GM12878 (cell line): ENCODE data around the gene DMRTC2. TPM values are rescaled to one million over a fixed set of nuclear protein-coding genes. Genes with fewer than 3 reads are reported as not detected.

Source experiments
- ATAC-seq: fragments of 200-7000 bp; cut with Tn5 transposase; 3 replicates; pipeline ENCODE4 v1.9.1; 2020; ENCODE audit warnings: mild to moderate bottlenecking, moderate library complexity
- BruUV-seq: library from RNA; stranded (reverse); fragments of 400-500 nt; replicated peaks from 2 replicates; lab custom pipeline; 2021; lab: Mats Ljungman, UMichigan
- CTCF ChIA-PET: fragments of 300-600 bp; sonication (Branson Sonifier 250); formaldehyde crosslinking; extraction: SDS; loops from one replicate; lab custom pipeline; 2021; ENCODE audit warnings: inconsistent platforms; lab: Yijun Ruan, JAX
- POLR2A ChIA-PET: fragments of 350-600 bp; formaldehyde crosslinking; extraction: SDS; loops from one replicate; lab custom pipeline; 2021; ENCODE audit warnings: inconsistent platforms; lab: Charles Lee
- RAD21 ChIA-PET: fragments of 300-600 bp; sonication (Branson Sonifier 250); formaldehyde crosslinking; loops from one replicate; lab custom pipeline; 2023; ENCODE audit warnings: antibody characterized with exemption; ENCODE audit not compliant: unreplicated experiment; lab: Charles Lee
- SMC1A ChIA-PET: fragments of 300-600 bp; sonication (Branson Sonifier 250); formaldehyde crosslinking; loops from one replicate; lab custom pipeline; 2023; ENCODE audit not compliant: unreplicated experiment, uncharacterized antibody; lab: Charles Lee
- DNase-seq: peaks from one replicate; pipeline ENCODE4 v3.0.0-alpha.2; 2011; ENCODE audit warnings: low read depth, low spot score
- FAIRE-seq: peaks from 3 replicates; lab custom pipeline; 2011; peaks lifted over from hg19 to GRCh38; lab: Jason Lieb, UNC
- H2AFZ ChIP-seq: 2 replicates; pipeline ENCODE4 v1.6.0; 2011; ENCODE audit warnings: low read depth, low read length, control low read depth; ENCODE audit not compliant: control insufficient read depth
- H3K27ac ChIP-seq: 2 replicates; pipeline ENCODE4 v1.5.1; 2011; ENCODE audit warnings: control low read depth; ENCODE audit not compliant: control insufficient read depth, insufficient read depth
- H3K27me3 ChIP-seq, 2 experiments: replicated peaks in 1 of 2; 2 replicates each; pipeline versions ENCODE4 v1.6.0 to v1.6.1; 2011; ENCODE audit warnings: low read length in 1 of 2; ENCODE audit not compliant: control insufficient read depth in 2 of 2, insufficient read depth in 2 of 2
- H3K36me3 ChIP-seq, 2 experiments: 2 replicates each; pipeline ENCODE4 v1.5.1; 2011; ENCODE audit warnings: low read length in 1 of 2; ENCODE audit not compliant: control insufficient read depth in 2 of 2, insufficient read depth in 2 of 2
- H3K4me1 ChIP-seq: 2 replicates; pipeline ENCODE4 v1.6.1; 2011; ENCODE audit warnings: mild to moderate bottlenecking, low read length, moderate library complexity, mixed read lengths; ENCODE audit not compliant: control insufficient read depth, insufficient read depth
- H3K4me2 ChIP-seq: 2 replicates; pipeline ENCODE4 v1.6.0; 2011; ENCODE audit warnings: control low read depth; ENCODE audit not compliant: control insufficient read depth, insufficient read depth
- H3K4me3 ChIP-seq: fragments of 200-600 bp; sonication (generic); 2 replicates; pipeline ENCODE4 v1.5.1; 2016
- H3K79me2 ChIP-seq: 2 replicates; pipeline ENCODE4 v1.6.0; 2011; ENCODE audit warnings: low read length; ENCODE audit not compliant: control insufficient read depth, insufficient read depth
- H3K9ac ChIP-seq: 2 replicates; pipeline ENCODE4 v1.8.0; 2011; ENCODE audit warnings: low read length, control low read depth, mixed read lengths; ENCODE audit not compliant: control insufficient read depth, insufficient read depth
- H3K9me3 ChIP-seq: replicated peaks from 3 replicates; pipeline ENCODE4 v1.5.1; 2011; ENCODE audit warnings: mild to moderate bottlenecking, low read length; ENCODE audit not compliant: control insufficient read depth, insufficient read depth
- H4K20me1 ChIP-seq: 2 replicates; pipeline ENCODE4 v1.6.0; 2011; ENCODE audit not compliant: control insufficient read depth, insufficient read depth
- BACH1 ChIP-seq: fragments of 450-650 bp; IDR thresholded peaks from 2 replicates; pipeline ENCODE4 v1.6.1; 2017; ENCODE audit warnings: mild to moderate bottlenecking, borderline replicate concordance
- BCL3 ChIP-seq: IDR thresholded peaks from 2 replicates; pipeline ENCODE4 v1.6.1; 2011; ENCODE audit warnings: borderline replicate concordance, low read depth, mild to moderate bottlenecking, moderate library complexity, low read length; ENCODE audit not compliant: insufficient read depth, poor library complexity, severe bottlenecking
- BCLAF1 ChIP-seq: fragments of 450-650 bp; IDR thresholded peaks from 2 replicates; pipeline ENCODE4 v1.6.1; 2017; ENCODE audit warnings: antibody characterized with exemption, mild to moderate bottlenecking, moderate library complexity
- CUX1 ChIP-seq: IDR thresholded peaks from 2 replicates; pipeline ENCODE4 v1.6.1; 2012; ENCODE audit warnings: improper control_type of control experiment, low read depth, low read length; ENCODE audit not compliant: insufficient replicate concordance
- EP300 ChIP-seq, 2 experiments: fragments of 150-350 bp in 1 of 2; IDR thresholded peaks; 2 replicates each; pipeline ENCODE4 v1.6.1; 2011 to 2012; ENCODE audit warnings: low read depth in 2 of 2, low read length in 2 of 2, borderline replicate concordance in 1 of 2, improper control_type of control experiment in 1 of 2, inconsistent platforms in 1 of 2; ENCODE audit not compliant: control insufficient read depth in 1 of 2
- IRF4 ChIP-seq: IDR thresholded peaks from 2 replicates; pipeline ENCODE4 v1.6.1; 2011; ENCODE audit warnings: low read depth, low read length
- MEF2A ChIP-seq: IDR thresholded peaks from 2 replicates; pipeline ENCODE4 v1.6.1; 2011; ENCODE audit warnings: low read depth, mild to moderate bottlenecking, low read length, moderate library complexity; ENCODE audit not compliant: insufficient read depth
- MLLT1 ChIP-seq: fragments of 450-650 bp; IDR thresholded peaks from 2 replicates; pipeline ENCODE4 v1.6.1; 2016; ENCODE audit warnings: mild to moderate bottlenecking
- MTA2 ChIP-seq: fragments of 450-650 bp; IDR thresholded peaks from 2 replicates; pipeline ENCODE4 v1.6.1; 2016; ENCODE audit warnings: low read depth, mild to moderate bottlenecking, moderate library complexity
- RB1 ChIP-seq: fragments of 450-650 bp; formaldehyde crosslinking; IDR thresholded peaks from 2 replicates; pipeline ENCODE4 v1.6.1; 2017; ENCODE audit warnings: mild to moderate bottlenecking, borderline replicate concordance
- SIN3A ChIP-seq: IDR thresholded peaks from 2 replicates; pipeline ENCODE4 v1.6.1; 2012; ENCODE audit warnings: low read depth, low read length, improper control_type of control experiment
- ZBED1 ChIP-seq: IDR thresholded peaks from 2 replicates; pipeline ENCODE4 v1.6.1; 2016; ENCODE audit warnings: borderline replicate concordance
- ZNF217 ChIP-seq: fragments of 450-650 bp; IDR thresholded peaks from 2 replicates; pipeline ENCODE4 v1.6.1; 2017; ENCODE audit warnings: antibody characterized with exemption, mild to moderate bottlenecking
- WGBS: methylation state at CpG from one replicate; pipeline ENCODE4 v1.1.6; 2016; ENCODE audit warnings: low lambda C conversion rate; ENCODE audit not compliant: insufficient replicate concordance, insufficient coverage; ENCODE audit errors: missing lambda C conversion rate; 5-methylcytosine and 5-hydroxymethylcytosine counted together
- in situ Hi-C: fragments of 300-500 bp; cut with MboI; formaldehyde crosslinking; loops from 9 replicates; pipeline ENCODE4 v1.14.3; 2018; ENCODE audit warnings: mixed read lengths
- intact Hi-C: fragments of 100-400 bp; cut with micrococcal nuclease; formaldehyde crosslinking; loops from one replicate; pipeline ENCODE4 v1.14.2; 2022; ENCODE audit not compliant: unreplicated experiment
- polyA plus RNA-seq, 11 experiments: library from polyadenylated mRNA; depleted of rRNA in 4 of 11; unstranded in 6 of 11; stranded (reverse) in 5 of 11; fragments of >200 nt; fragmentation: Nextera tagmentation in 4 of 11; fragmentation: Illumina TruSeq in 1 of 11; extraction: Ambion mirVana in 4 of 11; extraction: Trizol in 1 of 11; gene quantifications; 1 replicate in 1 of 11; 2 replicates in 10 of 11; pipeline versions ENCODE4 v1.2.1 to v1.2.3, GENCODE V29; 2011 to 2016; ENCODE audit warnings: inconsistent platforms in 2 of 11, missing spikeins in 2 of 11, low read depth in 1 of 11
- total RNA-seq, 4 experiments: library from RNA; depleted of rRNA in 3 of 4; stranded (reverse); fragments of >200 nt in 3 of 4; fragmentation: Illumina TruSeq in 1 of 4; extraction: Trizol in 1 of 4; gene quantifications; 2 replicates each; pipeline versions ENCODE4 v1.2.1 to v1.2.3, GENCODE V29; 2013 to 2021

Gene DMRTC2
- total and polyA plus RNA-seq, 10 of the 15 experiments (the other 5 are each of a cell fraction or from before 2014, with no cell fraction given), result not detected

- intact Hi-C loops (no loop called here), in situ Hi-C loops (no loop called here)
- ATAC-seq (no peak), DNase-seq (no peak), FAIRE-seq (no peak)
- ChIA-PET RAD21 (no interaction called here), POLR2A (no interaction called here), CTCF (interaction anchor here (1.4 kb wide), 1 partner anchor 51 kb away, joined by 3 read pairs; no protein-coding TSS in a partner anchor), SMC1A (no interaction called here)
- H3K27ac ChIP-seq, result no peak within 1 kb of the TSS
- no peak within 1 kb of the TSS for H3K4me3 ChIP-seq
- H2AFZ ChIP-seq, result no peak within 1 kb of the TSS
- H4K20me1 ChIP-seq, result no peaks in the 10 kb centered on the region
- H3K27me3 ChIP-seq, result peaks cover 0 to 1% of the 10 kb centered on the region in 2 experiments; a peak in 2 of 4 replicates
- no peaks in the 10 kb centered on the region for H3K36me3 ChIP-seq
- H3K9me3 ChIP-seq, result no peaks in the 10 kb centered on the region
- no peak within 1 kb of the TSS for H3K9ac ChIP-seq
- no peak within 1 kb of the TSS for H3K4me2 ChIP-seq
- BruUV-seq, result no TSS peak
- 72% methylated on average over 26 of the region's 30 CpGs for WGBS
- H3K4me1 ChIP-seq, result no peaks in the 10 kb centered on the region
- H3K79me2 ChIP-seq, result no peaks in the 10 kb centered on the region
- TF ChIP-seq ZBED1 (no peak), BACH1 (no peak), ZNF217 (no peak), MTA2 (no peak), IRF4 (no peak), SIN3A (no peak), RB1 (no peak), CUX1 (no peak), BCL3 (no peak), MLLT1 (no peak), EP300 (IDR thresholded peaks at IDR 0.05; ENCODE audit: borderline replicate concordance in 1 of 2, control insufficient read depth in 1 of 2, low read depth in 2 of 2, low read length in 2 of 2) (no peak), MEF2A (no peak), BCLAF1 (no peak)
Observed at GRCh38 chr19:41844601-41845000, 241 bp upstream of the DMRTC2 start, which contains the start of gene LYPD4. TSS of gene LYPD4 (minus strand) at chr19:41844683. CDS start at chr19:41839285, 5,398 bp downstream.
